CD4-positive, alpha-beta T cell treated with Interleukin-15 for 4 hours (primary cell): ENCODE data around the gene OLFM3.

ENCODE experiments used
- DNase-seq: peaks from one replicate; pipeline ENCODE4 v3.0.0-alpha.2; 2020; ENCODE audit warnings: low spot score

The OLFM3 gene

GRCh38 chr1:101996825-101997465, at the start of gene OLFM3:
OLFM3 (minus strand) TSS chr1:101996926.
- no peak for DNase-seq

GRCh38 chr1:102045752-102046151, 49.0 kb upstream of the OLFM3 start:
- DNase-seq, result no peak

- DNase-seq, result no peak
Measured at GRCh38 chr1:102032534-102032933, 35.8 kb upstream of the OLFM3 start.

GRCh38 chr1:102019530-102019929, 22.8 kb upstream of the OLFM3 start:
- no peak for DNase-seq

- no peak for DNase-seq
Measured at GRCh38 chr1:102015728-102016127, 19.0 kb upstream of the OLFM3 start.

DNA sequence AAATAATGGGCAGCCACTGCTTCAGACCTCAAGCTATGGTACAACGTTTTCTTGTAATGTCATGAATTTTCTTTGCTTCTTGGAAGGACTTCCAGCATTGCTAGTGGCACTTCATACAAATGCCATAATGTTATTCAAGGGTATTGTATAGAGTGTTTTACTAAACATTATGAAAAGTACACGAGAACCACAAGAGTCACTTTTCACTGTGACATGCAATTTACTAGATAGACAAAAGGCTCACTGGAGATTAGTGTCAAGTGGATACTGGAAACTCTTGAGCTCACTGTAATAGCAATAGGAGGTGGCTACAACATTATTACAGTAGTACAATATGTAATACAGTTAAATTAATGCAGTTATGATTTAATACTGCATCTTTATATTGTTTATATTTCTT, 5.3 kb upstream of the OLFM3 start:
- DNase-seq, result no peak

DNA sequence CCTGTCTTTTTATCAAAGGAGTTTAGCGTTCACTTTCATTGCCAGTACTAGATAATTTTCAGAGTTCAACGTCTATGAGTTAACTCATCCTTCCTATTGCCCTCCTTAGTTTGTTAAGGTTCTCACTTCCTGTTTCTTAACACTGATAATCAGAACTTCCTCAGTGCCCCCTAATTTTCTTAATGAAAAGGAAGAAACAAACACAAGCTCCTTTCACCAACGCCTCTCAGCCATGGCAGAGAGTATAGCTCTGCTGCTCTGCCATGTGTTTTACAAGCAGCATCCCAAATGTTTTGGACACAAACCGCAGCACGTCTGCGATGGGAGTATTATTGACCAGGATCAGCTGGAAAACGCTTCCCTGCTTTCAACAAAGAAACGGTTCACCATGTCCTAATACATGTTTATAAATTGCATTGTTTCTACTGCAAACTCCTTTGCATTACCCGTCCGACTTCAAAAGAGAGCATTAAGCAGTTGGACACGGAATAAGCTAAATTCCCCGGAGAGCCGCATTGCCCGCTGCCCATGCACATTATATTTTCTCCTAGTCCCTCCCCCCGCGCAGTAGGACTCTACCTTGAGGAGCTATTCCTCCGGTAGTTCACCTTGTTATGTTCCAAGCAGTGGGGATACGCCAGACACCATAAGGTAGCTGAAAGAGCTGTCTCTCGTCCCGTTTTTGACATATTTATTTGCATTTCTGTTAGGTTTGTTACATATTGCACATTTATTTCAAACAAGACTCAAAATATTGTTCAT, 561 bp downstream of the OLFM3 start:
- DNase-seq, result no peak

- DNase-seq, result no peak
Measured at GRCh38 chr1:101993710-101994109, 3.0 kb downstream of the OLFM3 start.

DNA sequence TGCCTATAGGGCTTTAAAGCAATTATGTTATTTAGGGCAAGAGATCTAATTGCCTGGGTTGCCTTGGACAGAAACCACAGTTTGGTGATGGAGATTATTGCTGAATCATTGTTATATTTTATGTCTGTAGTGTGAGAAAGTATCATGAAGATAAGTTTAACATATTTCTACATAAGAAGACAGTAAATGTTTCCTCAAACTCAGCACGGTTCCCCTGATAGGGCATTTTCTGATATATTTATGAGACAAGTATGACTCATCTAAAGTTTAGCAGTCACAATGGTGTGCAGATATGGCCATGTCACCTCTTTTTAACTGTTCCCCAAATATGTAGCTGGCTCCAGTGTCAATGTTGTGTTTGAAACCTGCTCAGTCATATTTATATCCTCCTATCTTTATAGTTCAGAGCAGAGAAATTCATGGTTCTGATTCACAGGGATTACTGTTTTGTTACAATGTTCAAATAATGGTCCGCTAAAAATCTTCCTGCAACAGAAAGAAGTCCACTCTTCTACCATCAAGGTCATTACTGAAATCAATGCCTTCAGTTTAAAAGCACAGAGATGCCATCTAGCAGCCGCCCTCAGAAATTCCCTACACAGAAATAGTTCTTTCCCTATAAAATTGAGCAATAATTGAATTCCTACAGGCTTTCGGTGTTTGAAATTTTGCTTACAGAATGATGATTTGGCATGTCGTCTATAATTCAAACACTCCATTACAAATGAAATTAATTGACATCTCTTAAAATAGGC, 3.7 kb downstream of the OLFM3 start:
- DNase-seq, result no peak

- no peak for DNase-seq
Measured at GRCh38 chr1:101980974-101981373, 15.8 kb downstream of the OLFM3 start.

GRCh38 chr1:101977266-101977665, 19.5 kb downstream of the OLFM3 start:
- no peak for DNase-seq

- no peak for DNase-seq
Measured at GRCh38 chr1:101976161-101976560, 20.6 kb downstream of the OLFM3 start.

GRCh38 chr1:101975371-101975770, 21.4 kb downstream of the OLFM3 start:
- no peak for DNase-seq

- DNase-seq, result no peak
Measured at GRCh38 chr1:101974599-101975274, 22.0 kb downstream of the OLFM3 start.

- DNase-seq, result no peak
Measured at GRCh38 chr1:101971304-101971703, 25.4 kb downstream of the OLFM3 start.

GRCh38 chr1:101967871-101968270, 28.9 kb downstream of the OLFM3 start:
- no peak for DNase-seq

DNA sequence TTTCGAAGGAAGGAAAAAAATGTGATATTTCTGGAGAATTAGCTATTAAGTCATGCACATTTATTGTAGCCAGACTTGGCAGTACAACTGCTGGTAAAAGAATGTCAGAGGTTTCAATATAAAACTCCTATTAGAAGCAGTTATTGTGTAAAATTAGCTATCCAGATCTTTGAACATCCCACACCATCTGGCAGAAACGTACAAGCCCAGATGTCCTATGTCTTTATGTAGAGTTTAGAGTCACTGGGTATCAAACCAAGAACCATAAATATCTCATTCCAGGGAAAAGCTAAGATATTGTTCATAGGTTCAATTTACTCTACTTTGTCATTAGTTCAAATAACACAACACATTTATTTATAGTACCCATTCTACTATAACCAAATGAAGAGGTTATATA, 31.4 kb downstream of the OLFM3 start:
- no peak for DNase-seq

DNA sequence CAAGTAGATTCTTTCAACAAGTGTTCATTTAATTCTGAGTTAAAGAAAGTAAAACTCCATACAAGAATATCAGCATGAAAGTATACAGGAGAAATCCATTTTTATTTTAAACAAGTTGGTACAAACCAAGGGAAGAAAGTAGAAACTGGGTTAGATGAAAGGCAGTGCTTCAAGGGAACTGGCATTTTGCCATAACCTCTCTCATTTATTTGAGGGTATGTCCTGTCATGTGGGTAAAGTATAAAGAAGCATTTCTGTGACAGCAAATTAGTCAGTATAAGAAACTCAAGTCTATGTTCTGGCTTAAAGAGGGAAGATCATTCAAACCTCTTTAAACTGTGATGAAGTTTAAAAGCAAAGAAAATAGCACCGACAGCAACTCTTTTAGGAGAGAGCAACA, 32.0 kb downstream of the OLFM3 start:
- DNase-seq, result no peak

GRCh38 chr1:101960142-101960541, 36.6 kb downstream of the OLFM3 start:
- no peak for DNase-seq

DNA sequence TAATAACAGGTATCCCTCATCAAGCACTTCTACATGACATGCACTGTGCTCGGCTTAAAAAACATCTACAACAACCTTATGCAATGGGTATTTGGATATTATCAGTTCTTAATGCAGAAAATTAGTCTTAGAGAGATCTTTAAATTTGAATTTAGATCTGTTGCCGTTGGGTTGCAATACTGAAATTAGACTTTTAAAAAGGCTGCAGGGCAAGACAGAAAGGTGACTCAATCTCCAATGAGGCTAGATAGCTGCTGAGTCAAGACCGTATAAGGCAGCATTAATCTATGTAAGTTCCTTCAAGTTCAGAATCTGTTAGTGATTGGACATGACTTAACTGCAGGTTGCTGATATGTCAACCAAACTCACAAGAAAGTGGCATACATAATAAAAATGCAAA, 37.3 kb downstream of the OLFM3 start:
- no peak for DNase-seq

GRCh38 chr1:101957771-101958170, 39.0 kb downstream of the OLFM3 start:
- no peak for DNase-seq

GRCh38 chr1:101953623-101954022, 43.1 kb downstream of the OLFM3 start:
- DNase-seq, result no peak

DNA sequence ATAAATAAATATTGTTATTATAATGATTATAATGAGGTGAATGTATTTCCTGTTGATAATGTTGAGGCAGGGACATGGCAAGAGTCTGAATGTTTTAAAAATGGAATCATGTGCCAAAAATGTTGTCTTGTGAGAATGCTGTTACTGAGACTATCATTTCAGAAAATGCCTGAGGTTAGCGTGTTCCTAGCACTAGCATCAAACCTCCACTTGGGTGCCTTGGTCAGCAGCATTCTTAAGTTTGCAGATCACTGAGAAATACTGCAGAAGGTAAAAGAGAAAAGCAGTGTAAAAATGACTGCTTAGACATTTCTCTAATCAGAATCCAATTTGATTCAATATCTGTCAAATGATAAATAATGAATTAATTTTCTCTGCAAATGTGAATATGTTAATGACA, 50.8 kb downstream of the OLFM3 start:
- DNase-seq, result no peak
